Adrenal gland (tissue), 5 donors: ENCODE data around the gene BRD7.

Experiments used
- POLR2A ChIP-seq, 2 donors: fragments of 450-650 bp; IDR thresholded peaks; one replicate each; pipeline ENCODE4 v1.6.1; 2017; ENCODE audit warnings: antibody characterized with exemption in 2 of 2, mild to moderate bottlenecking in 2 of 2, moderate library complexity in 1 of 2
- TF ChIP-seq, protein P1 (sequence below), 6 experiments: fragments of 450-650 bp in 4 of 6; fragments of 200-600 bp in 2 of 6; sonication (generic) in 1 of 6; IDR thresholded peaks; 1 replicate in 5 of 6; 2 replicates in 1 of 6; pipeline versions ENCODE4 v1.5.1 to v1.8.0; 2016 to 2021; ENCODE audit warnings: antibody characterized with exemption in 6 of 6, mild to moderate bottlenecking in 2 of 6, moderate library complexity in 1 of 6
- donor health status: DM: no; HTN: no; CAD: no.

DNA sequence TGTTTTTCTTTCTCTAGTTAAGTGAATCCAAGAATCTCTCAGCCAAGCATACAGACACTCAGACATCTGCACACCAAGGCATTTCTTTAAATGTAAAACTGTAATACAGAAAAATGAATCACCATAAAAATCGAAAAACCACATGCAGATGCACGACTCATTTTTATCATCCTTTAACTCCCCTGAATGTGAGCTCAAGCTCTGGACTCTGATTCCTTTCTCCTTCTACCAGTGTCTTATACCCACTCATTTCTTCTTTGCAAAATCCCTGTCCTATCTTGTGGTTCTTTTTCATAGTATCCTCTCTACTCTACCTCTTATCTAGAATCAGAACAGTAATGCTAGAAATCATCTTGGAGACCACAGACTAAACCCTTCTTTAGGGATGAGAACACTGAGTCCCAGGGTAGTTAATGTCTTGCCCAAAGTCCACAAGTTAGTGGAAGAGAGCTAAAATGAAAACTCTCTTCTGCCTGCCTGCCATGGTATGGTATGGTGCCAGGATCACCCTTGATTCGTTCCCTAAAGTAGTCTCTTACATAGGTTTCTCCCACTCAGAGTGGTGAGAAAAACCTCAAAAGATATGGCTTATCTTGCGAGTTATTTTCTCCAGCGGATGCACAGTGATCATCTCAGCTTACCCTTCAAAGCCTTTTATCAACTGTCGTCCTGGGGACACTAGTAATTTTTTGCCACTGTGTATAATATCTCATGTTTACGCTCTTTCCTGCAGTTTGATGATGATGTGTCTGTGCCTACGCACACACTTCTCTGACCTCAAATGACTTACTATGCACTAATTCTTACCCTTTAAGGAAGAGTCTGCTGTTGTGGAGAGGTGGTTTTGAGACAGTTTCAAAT lies 30.2 kb downstream of the BRD7 start:
- no peak for TF ChIP-seq POLR2A (IDR thresholded peaks at IDR 0.05)
- TF ChIP-seq, protein P1, sequence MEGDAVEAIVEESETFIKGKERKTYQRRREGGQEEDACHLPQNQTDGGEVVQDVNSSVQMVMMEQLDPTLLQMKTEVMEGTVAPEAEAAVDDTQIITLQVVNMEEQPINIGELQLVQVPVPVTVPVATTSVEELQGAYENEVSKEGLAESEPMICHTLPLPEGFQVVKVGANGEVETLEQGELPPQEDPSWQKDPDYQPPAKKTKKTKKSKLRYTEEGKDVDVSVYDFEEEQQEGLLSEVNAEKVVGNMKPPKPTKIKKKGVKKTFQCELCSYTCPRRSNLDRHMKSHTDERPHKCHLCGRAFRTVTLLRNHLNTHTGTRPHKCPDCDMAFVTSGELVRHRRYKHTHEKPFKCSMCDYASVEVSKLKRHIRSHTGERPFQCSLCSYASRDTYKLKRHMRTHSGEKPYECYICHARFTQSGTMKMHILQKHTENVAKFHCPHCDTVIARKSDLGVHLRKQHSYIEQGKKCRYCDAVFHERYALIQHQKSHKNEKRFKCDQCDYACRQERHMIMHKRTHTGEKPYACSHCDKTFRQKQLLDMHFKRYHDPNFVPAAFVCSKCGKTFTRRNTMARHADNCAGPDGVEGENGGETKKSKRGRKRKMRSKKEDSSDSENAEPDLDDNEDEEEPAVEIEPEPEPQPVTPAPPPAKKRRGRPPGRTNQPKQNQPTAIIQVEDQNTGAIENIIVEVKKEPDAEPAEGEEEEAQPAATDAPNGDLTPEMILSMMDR (IDR thresholded peaks at IDR 0.05) = no peak
